IMR-90 (cell line): ENCODE results near the gene UNC13B. TPM values are rescaled to one million over a fixed set of nuclear protein-coding genes. Genes with fewer than 3 reads are reported as not detected.

Experiments used
- ATAC-seq: fragments of 200-7000 bp; cut with Tn5 transposase; 2 replicates; pipeline ENCODE4 v1.9.1; 2020; ENCODE audit warnings: low read depth, mild to moderate bottlenecking, moderate library complexity
- BruUV-seq: library from RNA; stranded (reverse); fragments of 400-500 nt; replicated peaks from 2 replicates; lab custom pipeline; 2021; lab: Mats Ljungman, UMichigan
- CTCF ChIA-PET: fragments of 300-600 bp; formaldehyde crosslinking; extraction: SDS; loops from one replicate; lab custom pipeline; 2021; ENCODE audit warnings: antibody characterized with exemption; lab: Yijun Ruan, JAX
- POLR2A ChIA-PET: fragments of 300-600 bp; sonication (Branson Sonifier 250); formaldehyde crosslinking; loops from one replicate; lab custom pipeline; 2022; ENCODE audit warnings: antibody characterized with exemption; ENCODE audit not compliant: unreplicated experiment; lab: Charles Lee
- DNase-seq: peaks from one replicate; pipeline ENCODE4 v3.0.0; 2013
- H2AFZ ChIP-seq: replicated peaks from 2 replicates; pipeline ENCODE3; 2013; ENCODE audit warnings: low read length, mild to moderate bottlenecking; ENCODE audit not compliant: poor library complexity
- H2AK5ac ChIP-seq: 2 replicates; pipeline ENCODE4 v1.6.1; 2013; ENCODE audit warnings: low read depth, low read length, inconsistent platforms
- H2AK9ac ChIP-seq: replicated peaks from 2 replicates; pipeline ENCODE3; 2013; ENCODE audit warnings: mild to moderate bottlenecking, low read depth, low read length, moderate library complexity; ENCODE audit not compliant: poor library complexity
- H2BK120ac ChIP-seq: 2 replicates; pipeline ENCODE4 v1.6.1; 2013; ENCODE audit warnings: low read depth, low read length, inconsistent platforms
- H2BK15ac ChIP-seq: 3 replicates; pipeline ENCODE4 v1.6.1; 2013; ENCODE audit warnings: low read depth, low read length, inconsistent platforms
- H2BK20ac ChIP-seq: 2 replicates; pipeline ENCODE4 v1.6.1; 2013; ENCODE audit warnings: low read depth, mild to moderate bottlenecking, inconsistent platforms, low read length, moderate library complexity
- H2BK5ac ChIP-seq: 2 replicates; pipeline ENCODE4 v1.6.1; 2013; ENCODE audit warnings: mild to moderate bottlenecking, low read depth, low read length, inconsistent platforms; ENCODE audit not compliant: poor library complexity, severe bottlenecking
- H3K14ac ChIP-seq: replicated peaks from 2 replicates; pipeline ENCODE4 v1.6.1; 2013; ENCODE audit warnings: low read depth, low read length, inconsistent platforms
- H3K18ac ChIP-seq: 2 replicates; pipeline ENCODE4 v1.6.1; 2013; ENCODE audit warnings: low read depth, low read length, control low read depth
- H3K23ac ChIP-seq: 2 replicates; pipeline ENCODE4 v1.6.1; 2013; ENCODE audit warnings: low read depth, low read length, inconsistent platforms
- H3K27ac ChIP-seq: 2 replicates; pipeline ENCODE4 v1.5.1; 2013; ENCODE audit warnings: mild to moderate bottlenecking, control low read depth, low read length; ENCODE audit not compliant: insufficient read depth
- H3K27me3 ChIP-seq: 2 replicates; pipeline ENCODE4 v1.6.1; 2013; ENCODE audit warnings: low read length; ENCODE audit not compliant: control insufficient read depth, insufficient read depth
- H3K36me3 ChIP-seq: 2 replicates; pipeline ENCODE4 v1.6.1; 2013; ENCODE audit warnings: low read length, mixed read lengths; ENCODE audit not compliant: control insufficient read depth, insufficient read depth
- H3K4ac ChIP-seq: 2 replicates; pipeline ENCODE4 v1.6.1; 2013; ENCODE audit warnings: low read depth, low read length, inconsistent platforms
- H3K4me1 ChIP-seq: 2 replicates; pipeline ENCODE4 v1.6.1; 2013; ENCODE audit warnings: low read length, mixed read lengths; ENCODE audit not compliant: control insufficient read depth, insufficient read depth
- H3K4me2 ChIP-seq: 2 replicates; pipeline ENCODE4 v1.6.1; 2013; ENCODE audit warnings: low read depth, mild to moderate bottlenecking, control low read depth, low read length, moderate library complexity
- H3K4me3 ChIP-seq: 2 replicates; pipeline ENCODE4 v1.5.1; 2013; ENCODE audit warnings: low read depth, mild to moderate bottlenecking, control low read depth, low read length, moderate library complexity; ENCODE audit not compliant: insufficient read depth
- H3K56ac ChIP-seq: 2 replicates; pipeline ENCODE4 v1.6.1; 2013; ENCODE audit warnings: low read length, inconsistent platforms; ENCODE audit not compliant: insufficient read depth; ENCODE audit errors: extremely low read depth
- H3K79me1 ChIP-seq, 2 experiments: 2 replicates each; pipeline ENCODE4 v1.6.1; 2013; ENCODE audit warnings: low read length in 2 of 2, inconsistent platforms in 1 of 2, low read depth in 1 of 2
- H3K9ac ChIP-seq: 2 replicates; pipeline ENCODE4 v1.6.1; 2013; ENCODE audit warnings: low read depth, low read length, control low read depth
- H3K9me1 ChIP-seq: 2 replicates; pipeline ENCODE4 v1.6.1; 2013; ENCODE audit warnings: low read length, inconsistent platforms; ENCODE audit not compliant: insufficient read depth
- H3K9me3 ChIP-seq: 2 replicates; pipeline ENCODE4 v1.6.1; 2013; ENCODE audit warnings: low read length; ENCODE audit not compliant: control insufficient read depth, insufficient read depth
- H4K20me1 ChIP-seq: 2 replicates; pipeline ENCODE4 v1.6.1; 2013; ENCODE audit warnings: low read length, inconsistent platforms; ENCODE audit not compliant: insufficient read depth
- H4K5ac ChIP-seq: 2 replicates; pipeline ENCODE4 v1.6.1; 2013; ENCODE audit warnings: mild to moderate bottlenecking, low read depth, low read length, control low read depth
- H4K8ac ChIP-seq, 2 experiments: 2 replicates each; pipeline ENCODE4 v1.6.1; 2013; ENCODE audit warnings: low read depth in 2 of 2, low read length in 2 of 2, control low read depth in 1 of 2, inconsistent platforms in 1 of 2
- H4K91ac ChIP-seq: 2 replicates; pipeline ENCODE4 v1.6.1; 2013; ENCODE audit warnings: low read depth, low read length, inconsistent platforms; ENCODE audit not compliant: insufficient read depth
- BHLHE40 ChIP-seq: fragments of 150-350 bp; IDR thresholded peaks from 2 replicates; pipeline ENCODE4 v1.6.1; 2016; ENCODE audit warnings: mild to moderate bottlenecking, low read depth, low read length
- WGBS, 2 experiments: methylation state at CpG; one replicate each; pipeline versions ENCODE4 v1.1.5 to v1.1.7; 2013; ENCODE audit warnings: missing lambda C conversion rate in 2 of 2; ENCODE audit not compliant: insufficient read length in 1 of 2; ENCODE audit errors: extremely low coverage in 2 of 2; 5-methylcytosine and 5-hydroxymethylcytosine counted together
- dilution Hi-C: fragments of 300-500 bp; cut with HindIII; formaldehyde crosslinking; loops from one replicate; pipeline ENCODE4 v1.14.3; 2018; ENCODE audit warnings: low sequenced_read_pairs; ENCODE audit not compliant: unreplicated experiment
- in situ Hi-C: fragments of 300-500 bp; cut with MboI; formaldehyde crosslinking; loops from 3 replicates; pipeline ENCODE4 v1.14.3; 2019; ENCODE audit warnings: low sequenced_read_pairs, inconsistent platforms, mixed read lengths
- intact Hi-C: fragments of 100-400 bp; cut with micrococcal nuclease; formaldehyde crosslinking; loops from 2 replicates; pipeline ENCODE4 v1.10.0; 2022
- polyA plus RNA-seq, 3 experiments: library from polyadenylated mRNA; depleted of rRNA; stranded (reverse); fragments of >200 nt; gene quantifications; 2 replicates each; pipeline ENCODE4 v1.2.3, GENCODE V29; 2012; ENCODE audit warnings: low replicate concordance in 1 of 3
- total RNA-seq: library from RNA; depleted of rRNA; stranded (reverse); fragments of >200 nt; gene quantifications from 2 replicates; pipeline ENCODE4 v1.2.3, GENCODE V29; 2012

Gene UNC13B
- total and polyA plus RNA-seq, 2 of the 4 experiments (the other 2 are of a cell fraction): 7.5 to 14.3 TPM

- no peak overlapping the region for H3K56ac ChIP-seq
- no peak overlapping the region for H3K23ac ChIP-seq
- no peak overlapping the region for H2AK9ac ChIP-seq
- H3K4ac ChIP-seq: no peak overlapping the region
- peaks cover 2% of the 10 kb centered on the region; the same call in 1 of the 2 replicates for H3K9me1 ChIP-seq
- intact Hi-C loops: no loop called here
- DNase-seq (no peak), ATAC-seq (no peak)
- H4K5ac ChIP-seq: no peak overlapping the region
- H3K79me1 ChIP-seq: no peaks in the 10 kb centered on the region
- H3K4me1 ChIP-seq: no peaks in the 10 kb centered on the region
- no peak overlapping the region for H2BK20ac ChIP-seq
- H2AFZ ChIP-seq: no peak overlapping the region
- no peak overlapping the region for H2BK5ac ChIP-seq
- in situ Hi-C loops: no loop called here
- no peak overlapping the region for H3K27ac ChIP-seq
- H3K9me3 ChIP-seq: no peaks in the 10 kb centered on the region
- BruUV-seq: no TSS peak
- H3K36me3 ChIP-seq: peaks cover 15% of the 10 kb centered on the region
- no peaks in the 10 kb centered on the region for H3K27me3 ChIP-seq
- WGBS, 2 experiments: no CpG with 5 or more reads among the region's 4 CpGs
- H2BK120ac ChIP-seq: no peak overlapping the region
- H3K4me2 ChIP-seq: no peak overlapping the region
- no peaks in the 10 kb centered on the region for H4K20me1 ChIP-seq
- no peak overlapping the region for H4K8ac ChIP-seq
- H2BK15ac ChIP-seq: no peak overlapping the region
- no peak overlapping the region for H3K18ac ChIP-seq
- CTCF ChIA-PET: no interaction called here
- POLR2A ChIA-PET: no interaction called here
- no peak overlapping the region for H3K9ac ChIP-seq
- dilution Hi-C loops: no loop called here
- no peak overlapping the region for H3K4me3 ChIP-seq
- H4K91ac ChIP-seq: no peak overlapping the region
- no peak overlapping the region for H3K14ac ChIP-seq
- H2AK5ac ChIP-seq: no peak overlapping the region
- TF ChIP-seq BHLHE40: no peak
Observed at GRCh38 chr9:35395076-35395705, 233.4 kb downstream of the UNC13B start.
